RWPE1 (cell line): ENCODE results near the gene HRH3.

ENCODE experiments used
- CTCF ChIA-PET: fragments of 350-600 bp; sonication (Branson Sonifier 250); formaldehyde crosslinking; extraction: SDS; loops from one replicate; lab custom pipeline; 2021; lab: Yijun Ruan, JAX
- POLR2A ChIA-PET: fragments of 400-600 bp; formaldehyde crosslinking; extraction: SDS; loops from one replicate; lab custom pipeline; 2020; ENCODE audit warnings: antibody characterized with exemption; ENCODE audit not compliant: low non-redundant PET; lab: Yijun Ruan, JAX
- DNase-seq: peaks from one replicate; pipeline ENCODE4 v3.0.0; 2012; ENCODE audit warnings: low spot score
- H3K27ac ChIP-seq: fragments of 450-650 bp; 2 replicates; pipeline ENCODE4 v1.5.1; 2017
- TF ChIP-seq, protein P1 (sequence below): fragments of 450-650 bp; conservative IDR thresholded peaks from 2 replicates; pipeline ENCODE4 v1.5.1; 2017; ENCODE audit warnings: low read depth, mild to moderate bottlenecking

HRH3 gene

DNA sequence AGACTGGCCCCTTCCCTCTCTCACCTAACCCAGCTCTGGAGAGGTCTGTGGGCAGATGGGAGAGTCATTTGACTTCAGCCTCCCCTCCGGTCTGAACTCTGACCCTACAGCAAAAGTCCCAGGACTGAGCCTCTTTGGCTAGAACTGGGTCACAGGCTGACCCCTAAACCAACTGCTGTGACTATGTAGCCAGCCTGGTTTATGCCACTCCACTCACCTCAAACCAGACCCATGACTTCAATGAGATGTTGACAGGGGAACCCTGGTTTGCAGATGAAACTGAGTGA, 17.4 kb upstream of the HRH3 start:
- DNase-seq = no peak
- peak overlapping the region; percentile 77 for H3K27ac ChIP-seq
- TF ChIP-seq, protein P1, sequence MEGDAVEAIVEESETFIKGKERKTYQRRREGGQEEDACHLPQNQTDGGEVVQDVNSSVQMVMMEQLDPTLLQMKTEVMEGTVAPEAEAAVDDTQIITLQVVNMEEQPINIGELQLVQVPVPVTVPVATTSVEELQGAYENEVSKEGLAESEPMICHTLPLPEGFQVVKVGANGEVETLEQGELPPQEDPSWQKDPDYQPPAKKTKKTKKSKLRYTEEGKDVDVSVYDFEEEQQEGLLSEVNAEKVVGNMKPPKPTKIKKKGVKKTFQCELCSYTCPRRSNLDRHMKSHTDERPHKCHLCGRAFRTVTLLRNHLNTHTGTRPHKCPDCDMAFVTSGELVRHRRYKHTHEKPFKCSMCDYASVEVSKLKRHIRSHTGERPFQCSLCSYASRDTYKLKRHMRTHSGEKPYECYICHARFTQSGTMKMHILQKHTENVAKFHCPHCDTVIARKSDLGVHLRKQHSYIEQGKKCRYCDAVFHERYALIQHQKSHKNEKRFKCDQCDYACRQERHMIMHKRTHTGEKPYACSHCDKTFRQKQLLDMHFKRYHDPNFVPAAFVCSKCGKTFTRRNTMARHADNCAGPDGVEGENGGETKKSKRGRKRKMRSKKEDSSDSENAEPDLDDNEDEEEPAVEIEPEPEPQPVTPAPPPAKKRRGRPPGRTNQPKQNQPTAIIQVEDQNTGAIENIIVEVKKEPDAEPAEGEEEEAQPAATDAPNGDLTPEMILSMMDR = no peak
- POLR2A ChIA-PET = no interaction called here
- CTCF ChIA-PET = interaction anchor here (0.7 kb wide), 1 partner anchor 1531 kb away, joined by 3 read pairs; no protein-coding TSS in a partner anchor

- no peak for DNase-seq
- TF ChIP-seq, protein P1 = no peak
- ChIA-PET CTCF (interaction anchor here (1.3 kb wide), 1 partner anchor 11 kb away, joined by 3 read pairs; no protein-coding TSS in a partner anchor), POLR2A (no interaction called here)
- H3K27ac ChIP-seq = peak overlapping the region; percentile 77
Measured at GRCh38 chr20:62236766-62237513, 16.9 kb upstream of the HRH3 start.

GRCh38 chr20:62236200-62236599, 16.1 kb upstream of the HRH3 start:
- H3K27ac ChIP-seq = no peak overlapping the region
- POLR2A ChIA-PET = interaction anchor here (0.5 kb wide), 1 partner anchor 12 kb away, joined by 3 read pairs; no protein-coding TSS in a partner anchor
- CTCF ChIA-PET = interaction anchor here (1.3 kb wide), 1 partner anchor 10 kb away, joined by 3 read pairs; no protein-coding TSS in a partner anchor
- no peak for DNase-seq
- TF ChIP-seq, protein P1 = no peak

- TF ChIP-seq, protein P1 = no peak
- DNase-seq = no peak
- ChIA-PET CTCF (interaction anchor here (1.3 kb wide), 1 partner anchor 10 kb away, joined by 3 read pairs; no protein-coding TSS in a partner anchor), POLR2A (no interaction called here)
- no peak overlapping the region for H3K27ac ChIP-seq
Measured at GRCh38 chr20:62235777-62236157, 15.7 kb upstream of the HRH3 start.

GRCh38 chr20:62235001-62235776, 15.1 kb upstream of the HRH3 start:
- H3K27ac ChIP-seq = peak overlapping the region; percentile 12; the same call in 1 of the 2 replicates
- POLR2A ChIA-PET = interaction anchor here (0.6 kb wide), 1 partner anchor 9 kb away, joined by 3 read pairs; no protein-coding TSS in a partner anchor
- CTCF ChIA-PET = interaction anchor here (0.7 to 1.3 kb wide), 2 partner anchors 9 to 176 kb away, joined by 3 to 5 read pairs; no protein-coding TSS in a partner anchor
- DNase-seq = no peak
- TF ChIP-seq, protein P1 = no peak

GRCh38 chr20:62234339-62234738, 14.3 kb upstream of the HRH3 start:
- TF ChIP-seq, protein P1 = no peak
- ChIA-PET CTCF (interaction anchor here (0.6 to 0.8 kb wide), 2 partner anchors 11 to 16 kb away, joined by 3 read pairs; no protein-coding TSS in a partner anchor), POLR2A (interaction anchor here (0.6 kb wide), 1 partner anchor 9 kb away, joined by 3 read pairs; no protein-coding TSS in a partner anchor)
- H3K27ac ChIP-seq = no peak overlapping the region
- DNase-seq = no peak
